CD4-positive, alpha-beta T cell (primary cell): Measurements from ENCODE around the gene TMEM132C. TPM values are rescaled to one million over a fixed set of nuclear protein-coding genes. Genes with fewer than 3 reads are reported as not detected.

ENCODE experiments used
- ATAC-seq: fragments of 200-7000 bp; cut with Tn5 transposase; one replicate; pipeline ENCODE4 v1.10.0; 2022; ENCODE audit warnings: mild to moderate bottlenecking; ENCODE audit not compliant: poor library complexity
- CTCF ChIA-PET: fragments of 350-600 bp; sonication (Branson Sonifier 250); formaldehyde crosslinking; loops from one replicate; lab custom pipeline; 2021; ENCODE audit warnings: antibody characterized with exemption, inconsistent platforms; lab: Charles Lee
- POLR2A ChIA-PET: fragments of 350-600 bp; sonication (Branson Sonifier 250); formaldehyde crosslinking; loops from one replicate; lab custom pipeline; 2021; ENCODE audit warnings: antibody characterized with exemption, inconsistent platforms; lab: Charles Lee
- DNase-seq, 14 experiments: peaks; one replicate each; pipeline ENCODE4 v3.0.0-alpha.2; 2013 to 2020; ENCODE audit warnings: mixed read lengths in 2 of 14
- H3K27ac ChIP-seq, 2 donors: one replicate each; pipeline versions ENCODE4 v1.5.1 to v1.7.0; 2013; ENCODE audit warnings: low read length in 2 of 2, low read depth in 1 of 2, mild to moderate bottlenecking in 1 of 2
- H3K27me3 ChIP-seq, 2 experiments: 1 replicate in 1 of 2; 2 replicates in 1 of 2; pipeline versions ENCODE4 v1.6.1 to v1.7.0; 2013; ENCODE audit warnings: low read length in 2 of 2, control low read depth in 1 of 2, mild to moderate bottlenecking in 1 of 2, moderate library complexity in 1 of 2; ENCODE audit not compliant: insufficient read depth in 2 of 2, control insufficient read depth in 1 of 2
- H3K36me3 ChIP-seq: one replicate; pipeline ENCODE4 v1.6.1; 2013; ENCODE audit warnings: low read length, control low read depth; ENCODE audit not compliant: insufficient read depth
- H3K4me1 ChIP-seq: one replicate; pipeline ENCODE4 v1.6.1; 2013; ENCODE audit warnings: low read length, control low read depth; ENCODE audit not compliant: insufficient read depth
- H3K4me3 ChIP-seq: one replicate; pipeline ENCODE4 v1.5.1; 2013; ENCODE audit warnings: mild to moderate bottlenecking, low read length, moderate library complexity
- H3K9me3 ChIP-seq, 2 experiments: 1 replicate in 1 of 2; 2 replicates in 1 of 2; pipeline versions ENCODE4 v1.6.1 to v1.7.0; 2013; ENCODE audit warnings: low read length in 2 of 2, mild to moderate bottlenecking in 2 of 2, control low read depth in 1 of 2, moderate library complexity in 1 of 2; ENCODE audit not compliant: control insufficient read depth in 1 of 2, insufficient read depth in 1 of 2
- H3K27ac Mint-ChIP-seq: one replicate; pipeline ENCODE4 v1.8.0; 2020; ENCODE audit warnings: mixed read lengths
- H3K27me3 Mint-ChIP-seq: one replicate; pipeline ENCODE4 v1.8.0; 2021; ENCODE audit warnings: mixed read lengths
- H3K36me3 Mint-ChIP-seq: one replicate; pipeline ENCODE4 v1.8.0; 2021; ENCODE audit warnings: low read depth, mixed read lengths
- H3K4me1 Mint-ChIP-seq: one replicate; pipeline ENCODE4 v1.8.0; 2021; ENCODE audit warnings: low read depth, mixed read lengths
- H3K4me3 Mint-ChIP-seq: one replicate; pipeline ENCODE4 v1.8.0; 2020; ENCODE audit warnings: mild to moderate bottlenecking, mixed read lengths
- H3K9me3 Mint-ChIP-seq: one replicate; pipeline ENCODE4 v1.8.0; 2020; ENCODE audit warnings: mixed read lengths
- intact Hi-C, 2 experiments: fragments of 100-400 bp; cut with DNase I in 1 of 2; cut with micrococcal nuclease in 1 of 2; formaldehyde crosslinking; loops; one replicate each; pipeline versions ENCODE4 v1.15.1 to v1.9.0; 2023 to 2025; cut with DNase I, micrococcal nuclease
- total RNA-seq, 174 experiments: library from RNA in 2 of 174; stranded (reverse) in 2 of 174; gene quantifications; one replicate each; pipeline ENCODE4 v1.2.3 and lab custom pipeline; 2021 to 2026
- TF ChIP-seq, protein P1 (sequence below): fragments of 200-600 bp; IDR thresholded peaks from one replicate; pipeline ENCODE4 v1.8.0; 2022; ENCODE audit warnings: antibody characterized with exemption, mild to moderate bottlenecking

TMEM132C gene
- total RNA-seq, 2 experiments from 2014 or later = not detected

DNA sequence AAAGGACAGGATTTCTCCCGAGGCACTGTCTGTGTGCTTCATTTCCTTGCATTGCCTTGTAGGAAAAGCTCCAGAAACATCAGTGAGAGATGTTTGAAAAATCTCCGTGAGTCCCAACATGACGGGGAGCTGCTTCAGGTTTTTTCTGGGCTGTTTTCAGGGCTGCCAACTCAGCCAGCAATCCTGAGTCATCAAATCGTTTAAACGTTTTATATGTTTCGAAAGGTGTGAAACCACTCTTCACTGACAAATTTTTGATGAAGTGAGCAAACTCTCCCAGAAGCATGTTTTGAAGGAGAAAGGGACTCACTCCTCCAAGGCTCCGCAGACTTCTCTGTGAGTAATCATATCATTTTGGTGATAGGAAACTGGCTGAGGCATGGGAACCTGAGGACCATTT lies 240.5 kb downstream of the TMEM132C start:
- H3K36me3 Mint-ChIP-seq = no peaks in the 10 kb centered on the region
- H3K27me3 Mint-ChIP-seq = no peaks in the 10 kb centered on the region
- POLR2A ChIA-PET = no interaction called here

DNA sequence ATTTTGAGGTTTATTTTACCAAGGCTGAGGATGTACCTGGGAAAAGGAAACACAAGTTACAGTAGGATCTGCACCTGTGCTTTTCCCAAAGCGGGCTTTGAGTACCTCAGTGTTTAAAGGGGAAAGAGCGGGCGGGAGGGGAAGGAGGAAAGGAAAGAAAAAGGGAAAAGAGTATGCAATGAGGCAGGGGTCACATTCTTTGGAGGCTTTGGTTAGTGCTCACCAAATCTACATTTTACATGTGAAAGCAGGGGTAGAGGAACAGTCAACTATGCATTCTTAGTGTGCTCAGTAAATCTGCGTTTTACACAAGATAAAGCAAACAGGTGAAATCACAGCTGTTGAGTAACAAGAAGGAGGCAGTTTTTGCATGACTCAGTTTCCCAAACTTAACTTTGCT lies 242.2 kb downstream of the TMEM132C start:
- intact Hi-C loops = no loop called here
- no peak overlapping the region for H3K27ac Mint-ChIP-seq
- H3K4me1 Mint-ChIP-seq = no peaks in the 10 kb centered on the region
- H3K4me3 Mint-ChIP-seq = no peak overlapping the region
- H3K4me3 ChIP-seq = no peak overlapping the region
- ATAC-seq (no peak), DNase-seq (no peak)
- ChIA-PET POLR2A (no interaction called here), CTCF (no interaction called here)
- H3K9me3 ChIP-seq = peaks cover 0 to 36% of the 10 kb centered on the region in 2 experiments
- no peaks in the 10 kb centered on the region for H3K36me3 ChIP-seq
- TF ChIP-seq, protein P1, sequence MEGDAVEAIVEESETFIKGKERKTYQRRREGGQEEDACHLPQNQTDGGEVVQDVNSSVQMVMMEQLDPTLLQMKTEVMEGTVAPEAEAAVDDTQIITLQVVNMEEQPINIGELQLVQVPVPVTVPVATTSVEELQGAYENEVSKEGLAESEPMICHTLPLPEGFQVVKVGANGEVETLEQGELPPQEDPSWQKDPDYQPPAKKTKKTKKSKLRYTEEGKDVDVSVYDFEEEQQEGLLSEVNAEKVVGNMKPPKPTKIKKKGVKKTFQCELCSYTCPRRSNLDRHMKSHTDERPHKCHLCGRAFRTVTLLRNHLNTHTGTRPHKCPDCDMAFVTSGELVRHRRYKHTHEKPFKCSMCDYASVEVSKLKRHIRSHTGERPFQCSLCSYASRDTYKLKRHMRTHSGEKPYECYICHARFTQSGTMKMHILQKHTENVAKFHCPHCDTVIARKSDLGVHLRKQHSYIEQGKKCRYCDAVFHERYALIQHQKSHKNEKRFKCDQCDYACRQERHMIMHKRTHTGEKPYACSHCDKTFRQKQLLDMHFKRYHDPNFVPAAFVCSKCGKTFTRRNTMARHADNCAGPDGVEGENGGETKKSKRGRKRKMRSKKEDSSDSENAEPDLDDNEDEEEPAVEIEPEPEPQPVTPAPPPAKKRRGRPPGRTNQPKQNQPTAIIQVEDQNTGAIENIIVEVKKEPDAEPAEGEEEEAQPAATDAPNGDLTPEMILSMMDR = no peak
- H3K27me3 ChIP-seq = no peaks in the 10 kb centered on the region
- peaks cover 11% of the 10 kb centered on the region for H3K9me3 Mint-ChIP-seq
- no peaks in the 10 kb centered on the region for H3K36me3 Mint-ChIP-seq
- H3K27me3 Mint-ChIP-seq = no peaks in the 10 kb centered on the region
- no peaks in the 10 kb centered on the region for H3K4me1 ChIP-seq
- no peak overlapping the region for H3K27ac ChIP-seq

More for the DNA sequence above, 240.5 kb downstream of the TMEM132C start:
- H3K4me1 ChIP-seq = no peaks in the 10 kb centered on the region
- no peaks in the 10 kb centered on the region for H3K36me3 ChIP-seq
- TF ChIP-seq, protein P1 = no peak
- DNase-seq = no peak
- peaks cover 7% of the 10 kb centered on the region for H3K9me3 Mint-ChIP-seq
- H3K4me1 Mint-ChIP-seq = no peaks in the 10 kb centered on the region
- no peak overlapping the region for H3K4me3 Mint-ChIP-seq
- intact Hi-C loops = no loop called here
- ATAC-seq = no peak
- CTCF ChIA-PET = interaction anchor here (0.7 to 1.0 kb wide), 2 partner anchors 14 to 221 kb away, joined by 3 read pairs; no protein-coding TSS in a partner anchor
- H3K4me3 ChIP-seq = no peak overlapping the region
- H3K27me3 ChIP-seq = no peaks in the 10 kb centered on the region
- H3K27ac Mint-ChIP-seq = no peak overlapping the region
- H3K9me3 ChIP-seq = peaks cover 0 to 42% of the 10 kb centered on the region in 2 experiments
- no peak overlapping the region for H3K27ac ChIP-seq

DNA sequence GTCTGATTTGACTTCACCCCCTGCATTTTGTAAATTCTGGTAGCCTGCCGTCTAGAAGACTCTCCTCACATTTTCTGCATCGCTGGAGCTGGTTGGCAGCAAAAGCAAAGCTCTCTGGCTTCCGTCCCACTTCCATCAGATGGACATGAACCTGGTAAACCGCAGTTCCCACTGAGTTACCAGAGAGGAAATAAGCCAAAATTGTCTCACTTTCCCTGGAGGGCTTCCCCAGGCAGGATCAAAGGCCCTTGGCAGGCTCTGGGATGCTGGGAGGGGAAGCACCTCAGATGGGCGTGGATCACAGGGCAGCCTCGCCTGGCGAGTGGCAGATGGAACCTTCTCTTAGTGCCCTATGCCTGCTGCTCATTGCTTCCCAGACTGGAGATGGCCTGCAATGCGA lies 243.5 kb downstream of the TMEM132C start:
- Mint-ChIP-seq H3K4me3 (no peak overlapping the region), H3K27ac (no peak overlapping the region), H3K4me1 (no peaks in the 10 kb centered on the region), H3K36me3 (no peaks in the 10 kb centered on the region), H3K9me3 (peaks cover 11% of the 10 kb centered on the region), H3K27me3 (no peaks in the 10 kb centered on the region)
- no peak overlapping the region for H3K27ac ChIP-seq
- H3K9me3 ChIP-seq = peaks cover 0 to 41% of the 10 kb centered on the region in 2 experiments
- POLR2A ChIA-PET = no interaction called here
- TF ChIP-seq, protein P1 = no peak
- CTCF ChIA-PET = no interaction called here
- no peak overlapping the region for H3K4me3 ChIP-seq
- DNase-seq (no peak), ATAC-seq (no peak)
- no peaks in the 10 kb centered on the region for H3K4me1 ChIP-seq
- H3K27me3 ChIP-seq = no peaks in the 10 kb centered on the region
- intact Hi-C loops = no loop called here
- no peaks in the 10 kb centered on the region for H3K36me3 ChIP-seq
